Skeletal muscle satellite cell (primary cell): Measurements from ENCODE around the gene SLC5A5. TPM values are rescaled to one million over a fixed set of nuclear protein-coding genes. Genes with fewer than 3 reads are reported as not detected.
A peak's percentile ranks its signal among the peaks of the same experiment; 100 is the strongest.

Source experiments
- H3K27me3 ChIP-seq: 2 replicates; pipeline ENCODE4 v1.7.0; 2013; ENCODE audit warnings: low read length; ENCODE audit not compliant: control insufficient read depth, insufficient read depth
- H3K36me3 ChIP-seq: 2 replicates; pipeline ENCODE4 v1.7.0; 2013; ENCODE audit warnings: mild to moderate bottlenecking, control low read depth, low read length; ENCODE audit not compliant: insufficient read depth
- H3K4me1 ChIP-seq: 2 replicates; pipeline ENCODE4 v1.7.0; 2013; ENCODE audit warnings: low read length; ENCODE audit not compliant: control insufficient read depth, insufficient read depth
- H3K4me2 ChIP-seq: 2 replicates; pipeline ENCODE4 v1.7.0; 2013; ENCODE audit warnings: mild to moderate bottlenecking, low read length
- H3K4me3 ChIP-seq: 2 replicates; pipeline ENCODE4 v1.7.0; 2013; ENCODE audit warnings: low read length
- H3K9ac ChIP-seq: 2 replicates; pipeline ENCODE4 v1.7.0; 2013; ENCODE audit warnings: mild to moderate bottlenecking, low read depth, low read length, moderate library complexity
- H3K9me3 ChIP-seq: replicated peaks from 2 replicates; pipeline ENCODE4 v1.7.0; 2013; ENCODE audit warnings: mild to moderate bottlenecking, control low read depth, low read length
- total RNA-seq: library from RNA; depleted of rRNA; stranded (reverse); fragments of >200 nt; gene quantifications from 2 replicates; pipeline ENCODE4 v1.2.3, GENCODE V29; 2012; rRNA removed

The SLC5A5 gene
- under 0.01 TPM in 1 of 2 replicates, not detected in the other for total RNA-seq

DNA sequence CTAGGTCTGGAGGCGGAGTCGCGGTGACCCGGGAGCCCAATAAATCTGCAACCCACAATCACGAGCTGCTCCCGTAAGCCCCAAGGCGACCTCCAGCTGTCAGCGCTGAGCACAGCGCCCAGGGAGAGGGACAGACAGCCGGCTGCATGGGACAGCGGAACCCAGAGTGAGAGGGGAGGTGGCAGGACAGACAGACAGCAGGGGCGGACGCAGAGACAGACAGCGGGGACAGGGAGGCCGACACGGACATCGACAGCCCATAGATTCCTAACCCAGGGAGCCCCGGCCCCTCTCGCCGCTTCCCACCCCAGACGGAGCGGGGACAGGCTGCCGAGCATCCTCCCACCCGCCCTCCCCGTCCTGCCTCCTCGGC, at the start of gene SLC5A5:
Gene SLC5A5 (plus strand): TSS at position 68 of the 373 bp plus-strand sequence. CDS start 375 bp downstream, outside the sequence.
- H3K4me3 ChIP-seq, result no peak within 1 kb of the TSS
- no peaks in the 10 kb centered on the region for H3K9me3 ChIP-seq
- no peaks in the 10 kb centered on the region for H3K4me1 ChIP-seq
- H3K36me3 ChIP-seq, result no peaks in the 10 kb centered on the region
- H3K9ac ChIP-seq, result no peak within 1 kb of the TSS
- H3K27me3 ChIP-seq, result peaks cover 56% of the 10 kb centered on the region
- H3K4me2 ChIP-seq, result no peak within 1 kb of the TSS

DNA sequence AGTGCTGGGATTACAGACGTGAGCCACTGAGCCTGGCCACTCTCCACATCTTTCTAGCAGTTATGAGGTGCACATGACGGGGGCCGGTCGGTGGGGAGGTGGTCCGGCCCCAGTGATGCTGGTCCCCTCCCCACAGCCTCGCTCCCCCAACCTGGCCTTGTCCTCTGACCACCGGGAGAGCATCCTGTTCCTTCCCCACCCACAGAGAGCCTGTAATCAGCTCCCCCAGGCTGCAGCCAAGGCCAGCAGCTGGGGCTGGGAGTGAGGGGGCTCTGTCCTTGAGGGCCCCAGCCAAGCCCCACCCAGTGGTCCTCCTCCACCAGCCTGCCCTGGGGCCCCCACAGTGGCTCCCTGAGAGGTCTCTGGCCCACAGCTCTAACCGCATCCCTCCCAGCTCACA, 47.4 kb upstream of the SLC5A5 start:
- Histone ChIP-seq H3K9ac (no peak overlapping the region), H3K36me3 (no peaks in the 10 kb centered on the region), H3K4me3 (no peak overlapping the region)

DNA sequence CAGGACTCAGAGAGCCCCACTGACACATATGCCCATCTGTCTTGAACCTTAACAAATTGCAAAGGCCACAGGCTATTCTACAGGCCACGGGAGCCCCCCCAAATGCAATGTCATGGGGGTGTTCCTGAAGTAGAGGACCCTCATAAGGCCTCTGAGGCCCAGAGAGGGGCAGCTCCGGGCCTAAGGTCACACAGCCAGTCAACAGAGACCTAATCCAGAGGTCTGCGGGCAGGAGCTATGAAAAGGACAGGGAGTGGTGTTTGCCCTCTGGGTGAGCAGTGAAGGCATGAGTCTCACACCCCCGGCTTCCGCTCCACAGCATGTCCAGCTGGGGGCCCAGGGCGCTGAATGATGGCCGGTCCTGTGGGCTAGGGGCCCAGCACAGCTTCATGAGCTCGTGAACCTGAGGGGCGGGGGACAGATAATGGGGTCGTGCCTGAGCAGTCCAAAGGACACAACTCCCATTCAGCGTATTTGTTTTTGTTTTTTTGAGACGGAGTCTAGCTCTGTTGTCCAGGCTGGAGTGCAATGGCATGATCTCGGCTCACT, 45.2 kb upstream of the SLC5A5 start:
- peaks cover 3% of the 10 kb centered on the region for H3K4me1 ChIP-seq
- H3K27me3 ChIP-seq, result peaks cover 27% of the 10 kb centered on the region
- no peak overlapping the region for H3K4me3 ChIP-seq
- H3K36me3 ChIP-seq, result no peaks in the 10 kb centered on the region
- no peak overlapping the region for H3K4me2 ChIP-seq
- H3K9ac ChIP-seq, result no peak overlapping the region
- no peaks in the 10 kb centered on the region for H3K9me3 ChIP-seq

More for the DNA sequence above, 47.4 kb upstream of the SLC5A5 start:
- Histone ChIP-seq H3K27me3 (peaks cover 12% of the 10 kb centered on the region), H3K9me3 (no peaks in the 10 kb centered on the region), H3K4me2 (no peak overlapping the region), H3K4me1 (no peaks in the 10 kb centered on the region)

DNA sequence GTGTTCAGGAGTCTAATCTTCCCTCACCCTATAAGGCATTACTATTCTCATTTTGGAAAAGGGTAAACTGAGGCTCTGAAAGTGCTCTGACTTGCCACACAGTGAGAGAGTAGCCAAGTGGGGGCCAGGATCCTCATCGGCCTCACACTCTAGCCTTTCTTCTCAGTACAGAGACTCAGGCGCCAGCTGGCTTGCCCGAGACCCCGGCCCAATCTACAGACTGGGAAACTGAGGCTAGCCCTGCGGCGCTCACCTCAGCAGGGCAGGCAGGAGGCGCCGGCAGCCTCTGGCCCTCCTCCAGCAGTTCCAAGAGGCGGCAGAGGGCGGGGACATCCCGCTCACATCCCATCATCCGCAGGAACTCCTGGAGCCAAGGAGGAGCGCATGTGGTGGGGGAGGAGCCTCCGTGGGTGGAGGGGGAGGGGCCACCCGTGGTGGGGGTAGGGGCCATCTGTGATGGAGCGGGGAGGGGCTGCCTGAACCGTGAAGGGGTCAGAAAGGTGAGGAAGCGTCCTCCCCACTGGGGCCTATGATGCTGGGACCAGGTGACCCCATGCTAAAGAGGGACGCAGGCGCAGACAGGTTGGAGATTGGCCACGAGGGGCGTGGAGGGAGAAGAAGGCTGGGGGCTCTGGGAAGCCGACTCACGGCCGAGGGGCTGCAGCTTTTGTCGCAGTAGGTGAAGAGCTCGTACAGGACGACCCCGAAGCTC, 41.7 kb upstream of the SLC5A5 start:
- Histone ChIP-seq H3K4me2 (peak overlapping the region; percentile 50), H3K27me3 (peaks cover 43% of the 10 kb centered on the region), H3K36me3 (no peaks in the 10 kb centered on the region), H3K9me3 (no peaks in the 10 kb centered on the region), H3K9ac (no peak overlapping the region), H3K4me1 (peaks cover 3% of the 10 kb centered on the region), H3K4me3 (no peak overlapping the region)

DNA sequence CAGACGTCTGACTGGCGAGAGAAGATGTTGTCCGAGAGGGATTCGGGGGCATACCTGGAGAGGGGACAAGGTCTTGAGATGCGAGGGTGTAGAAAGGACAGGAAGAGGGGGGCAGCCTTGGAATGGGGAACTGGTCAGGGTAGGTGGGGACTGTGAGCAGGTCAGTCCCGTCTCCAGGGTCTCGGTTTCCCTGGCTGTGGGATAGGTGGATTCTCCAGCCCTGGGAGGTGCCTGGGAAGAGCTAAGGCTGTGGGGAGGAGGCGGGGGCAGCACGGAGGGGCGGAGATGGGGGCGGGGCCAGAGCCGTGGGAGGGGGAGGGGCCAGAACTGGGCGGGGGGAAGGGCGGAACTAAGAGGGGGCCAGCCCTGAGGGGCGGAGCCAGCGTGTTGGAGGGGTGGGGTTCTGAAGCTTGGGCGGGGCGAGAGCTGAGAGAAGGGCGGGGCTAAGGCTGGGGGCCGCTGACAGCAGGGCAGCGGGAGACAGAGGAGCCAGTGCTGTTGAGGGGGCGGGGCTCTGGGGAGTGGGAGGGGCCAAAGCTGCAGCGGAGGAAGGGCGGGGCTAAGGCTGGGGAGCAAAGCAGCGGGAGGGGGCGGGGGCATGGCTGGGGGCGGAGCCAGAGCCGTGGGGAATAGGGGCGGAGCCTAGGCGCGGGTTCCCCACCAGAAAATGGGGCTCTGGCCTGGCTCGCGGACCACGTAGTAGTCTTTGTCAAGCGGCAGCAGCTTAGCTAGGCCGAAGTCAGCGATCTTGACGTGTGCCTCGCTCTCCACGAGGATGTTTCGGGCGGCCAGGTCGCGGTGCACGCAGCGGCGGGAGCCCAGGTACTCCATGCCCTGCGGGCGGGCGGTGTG, 41.0 kb upstream of the SLC5A5 start:
- Histone ChIP-seq H3K27me3 (peaks cover 48% of the 10 kb centered on the region), H3K4me1 (peaks cover 3% of the 10 kb centered on the region), H3K4me3 (no peak overlapping the region), H3K36me3 (no peaks in the 10 kb centered on the region), H3K9ac (no peak overlapping the region), H3K9me3 (no peaks in the 10 kb centered on the region), H3K4me2 (peak overlapping the region; percentile 58)

DNA sequence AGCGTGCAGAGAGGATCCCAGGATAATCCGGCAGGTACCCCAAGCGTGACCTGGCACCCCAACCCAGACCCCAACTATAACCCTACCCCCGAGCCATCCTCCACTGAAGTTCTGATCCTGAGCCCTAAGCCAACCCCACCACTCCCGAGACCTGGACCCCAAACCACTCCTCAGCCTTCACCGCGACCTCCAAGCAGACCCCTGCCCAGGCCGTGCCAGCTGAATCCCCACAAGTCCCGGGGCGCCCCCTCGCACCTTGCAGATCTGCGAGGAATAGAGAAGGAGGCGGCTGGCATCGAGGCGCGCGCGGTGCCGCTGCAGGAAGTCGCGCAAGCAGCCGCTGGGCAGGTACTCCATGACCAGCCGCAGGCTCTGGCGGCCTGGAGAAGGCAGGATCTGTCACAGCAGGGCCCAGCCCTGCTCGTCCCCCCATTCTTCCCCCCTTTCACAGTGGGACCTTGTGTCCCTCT, 40.3 kb upstream of the SLC5A5 start:
- Histone ChIP-seq H3K27me3 (peaks cover 54% of the 10 kb centered on the region), H3K4me3 (no peak overlapping the region), H3K4me2 (peak overlapping the region; percentile 58), H3K9ac (no peak overlapping the region), H3K9me3 (no peaks in the 10 kb centered on the region), H3K4me1 (peaks cover 3% of the 10 kb centered on the region), H3K36me3 (no peaks in the 10 kb centered on the region)

DNA sequence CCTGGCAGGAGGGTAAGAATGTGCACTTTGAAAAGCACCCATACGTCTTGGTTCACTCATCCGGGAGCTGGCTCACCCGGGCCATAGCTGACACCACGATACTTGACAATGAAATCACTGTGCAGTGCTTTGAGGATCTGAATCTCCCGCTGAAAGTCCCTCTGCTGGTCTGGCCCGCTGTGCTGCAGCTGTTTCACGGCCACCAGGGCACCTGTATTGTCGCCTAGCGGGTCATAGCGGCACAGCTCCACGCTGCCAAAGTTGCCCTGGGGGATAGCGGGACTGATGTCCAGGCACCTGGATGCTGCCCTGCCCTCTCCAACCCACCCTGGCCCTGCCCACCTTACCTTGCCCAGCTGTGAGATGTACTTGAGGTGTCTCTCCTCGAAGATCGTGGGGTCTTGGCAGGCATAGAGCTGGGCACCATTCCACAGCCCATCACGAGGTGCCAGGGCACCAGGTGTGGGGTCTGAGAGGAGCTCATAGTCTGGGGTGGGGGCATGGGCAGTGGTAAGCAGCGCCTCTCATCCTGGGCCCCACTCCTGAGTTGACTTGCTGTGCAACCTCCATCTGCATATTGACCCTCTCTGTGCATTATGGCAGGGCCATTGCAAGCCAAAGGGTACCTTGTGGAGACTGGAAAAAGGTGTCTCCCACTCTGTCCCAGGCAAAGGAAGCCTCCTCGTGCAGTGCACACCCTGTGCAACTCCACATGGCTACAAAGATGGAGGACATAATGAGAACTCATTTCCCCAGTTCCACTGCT, 39.1 kb upstream of the SLC5A5 start:
- Histone ChIP-seq H3K4me2 (no peak overlapping the region), H3K27me3 (peaks cover 58% of the 10 kb centered on the region), H3K9ac (no peak overlapping the region), H3K9me3 (no peaks in the 10 kb centered on the region), H3K4me3 (no peak overlapping the region), H3K36me3 (no peaks in the 10 kb centered on the region), H3K4me1 (peaks cover 3% of the 10 kb centered on the region)

DNA sequence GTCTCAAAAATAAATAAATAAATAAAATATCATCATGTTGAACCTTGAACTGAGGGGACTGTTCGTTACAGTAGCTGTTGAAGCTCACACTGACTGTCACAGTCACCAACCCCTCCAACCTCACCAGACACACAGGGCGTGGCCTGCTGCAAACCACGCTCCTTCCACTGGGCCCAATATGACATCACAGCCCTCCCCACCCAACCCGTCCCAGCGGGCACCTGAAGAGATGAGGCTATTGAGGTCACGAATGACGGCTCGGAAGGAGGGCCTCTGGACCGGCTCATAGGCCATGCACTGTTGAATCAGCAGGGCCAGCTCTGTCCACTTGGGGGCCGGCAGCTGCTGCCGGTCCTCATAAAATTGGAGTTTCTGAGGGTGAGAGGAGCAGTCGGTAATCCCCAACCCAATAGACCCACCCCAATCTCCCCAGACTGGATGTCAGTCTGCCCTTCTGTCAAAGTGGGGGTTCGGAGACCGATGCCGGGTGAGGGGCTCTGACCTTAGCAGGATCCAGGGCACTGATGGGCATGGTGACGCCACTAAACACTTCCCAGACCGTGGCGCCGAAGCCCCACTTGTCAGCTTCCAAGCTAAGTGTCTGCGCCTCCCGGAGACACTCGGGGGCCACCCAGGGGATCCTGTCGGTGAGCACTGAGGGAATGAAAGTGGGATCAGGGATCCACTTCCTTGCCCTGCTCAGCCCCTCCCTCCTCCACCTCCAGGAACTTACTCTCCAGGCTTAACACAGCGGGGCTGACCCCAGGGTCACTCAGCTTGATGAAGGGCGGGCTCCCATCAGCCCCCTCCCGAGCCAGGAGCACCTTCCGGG, 37.2 kb upstream of the SLC5A5 start:
- H3K4me1 ChIP-seq, result peaks cover 3% of the 10 kb centered on the region
- H3K36me3 ChIP-seq, result no peaks in the 10 kb centered on the region
- no peaks in the 10 kb centered on the region for H3K9me3 ChIP-seq
- H3K9ac ChIP-seq, result no peak overlapping the region
- no peak overlapping the region for H3K4me3 ChIP-seq
- H3K27me3 ChIP-seq, result peaks cover 70% of the 10 kb centered on the region
- H3K4me2 ChIP-seq, result no peak overlapping the region

DNA sequence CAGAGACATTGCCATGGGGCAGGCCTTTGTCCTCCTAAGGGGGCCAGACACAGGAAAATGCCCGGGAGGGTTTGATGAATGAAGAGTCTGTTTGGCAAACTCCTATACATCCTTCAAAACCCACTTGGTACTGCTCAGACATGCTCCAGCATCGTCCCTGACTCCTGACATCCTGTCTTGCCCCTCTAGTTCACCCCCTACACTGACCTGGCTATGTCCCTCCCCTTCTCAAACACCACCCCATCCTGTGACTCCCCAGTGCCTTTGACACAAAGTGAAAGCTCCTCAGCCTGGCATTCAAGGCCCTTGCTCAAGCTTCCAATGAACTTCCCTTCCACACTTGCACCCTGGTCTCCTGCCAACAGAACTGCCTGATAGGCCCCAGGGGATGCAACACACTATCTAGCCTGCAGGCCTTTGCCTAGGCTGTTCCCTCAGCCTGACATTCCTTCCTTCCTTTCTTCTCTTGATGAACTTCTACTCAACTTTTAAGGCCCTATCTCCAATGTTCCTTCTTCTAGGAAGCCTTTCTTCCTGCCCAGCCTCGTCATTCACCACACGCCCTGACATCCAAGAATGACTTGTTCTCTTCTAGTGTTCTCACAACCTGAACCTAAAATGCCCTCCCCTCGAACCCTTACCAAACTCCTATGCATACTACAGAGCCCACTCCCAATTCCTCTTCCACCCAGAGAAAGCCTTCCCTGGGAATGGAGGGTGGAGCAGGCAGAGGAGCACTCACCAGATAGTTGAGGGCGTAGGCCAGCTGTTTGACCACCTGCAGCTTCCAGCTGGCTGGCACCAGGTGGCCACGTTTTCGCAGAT, 36.4 kb upstream of the SLC5A5 start:
- peaks cover 71% of the 10 kb centered on the region for H3K27me3 ChIP-seq
- peaks cover 3% of the 10 kb centered on the region for H3K4me1 ChIP-seq
- no peak overlapping the region for H3K4me3 ChIP-seq
- H3K4me2 ChIP-seq, result no peak overlapping the region
- H3K9me3 ChIP-seq, result no peaks in the 10 kb centered on the region
- H3K9ac ChIP-seq, result no peak overlapping the region
- no peaks in the 10 kb centered on the region for H3K36me3 ChIP-seq

DNA sequence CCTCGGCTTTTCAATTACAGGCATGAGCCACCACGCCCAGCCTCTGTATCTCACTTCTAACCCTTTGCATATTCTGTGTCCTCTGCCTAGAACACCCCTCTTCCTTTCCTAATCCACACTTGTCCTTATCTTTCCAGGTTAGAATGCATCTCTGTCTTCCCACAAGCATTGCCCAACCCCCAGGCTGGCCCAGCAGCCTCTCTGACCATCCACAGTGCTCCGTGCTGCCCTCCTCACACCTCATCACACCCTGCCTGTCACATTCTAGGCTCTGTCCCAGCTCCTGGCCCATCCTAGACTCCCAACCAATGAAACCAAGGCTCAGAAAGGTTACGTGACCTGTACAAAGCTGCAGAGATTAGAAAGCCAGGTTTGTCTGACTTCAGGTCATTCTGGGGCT, 35.2 kb upstream of the SLC5A5 start:
- Histone ChIP-seq H3K4me1 (peaks cover 2% of the 10 kb centered on the region), H3K4me3 (no peak overlapping the region), H3K36me3 (no peaks in the 10 kb centered on the region), H3K9ac (no peak overlapping the region), H3K9me3 (no peaks in the 10 kb centered on the region), H3K27me3 (peaks cover 72% of the 10 kb centered on the region), H3K4me2 (no peak overlapping the region)
